HK-2 (cell line): ENCODE data around the gene ARHGAP20.

Source experiments
- DNase-seq: peaks from one replicate; pipeline ENCODE4 v3.0.0-alpha.2; 2018; ENCODE audit not compliant: unreplicated experiment

Gene ARHGAP20

GRCh38 chr11:110614031-110614430 is 98.2 kb downstream of the ARHGAP20 start:
- no peak for DNase-seq

DNA sequence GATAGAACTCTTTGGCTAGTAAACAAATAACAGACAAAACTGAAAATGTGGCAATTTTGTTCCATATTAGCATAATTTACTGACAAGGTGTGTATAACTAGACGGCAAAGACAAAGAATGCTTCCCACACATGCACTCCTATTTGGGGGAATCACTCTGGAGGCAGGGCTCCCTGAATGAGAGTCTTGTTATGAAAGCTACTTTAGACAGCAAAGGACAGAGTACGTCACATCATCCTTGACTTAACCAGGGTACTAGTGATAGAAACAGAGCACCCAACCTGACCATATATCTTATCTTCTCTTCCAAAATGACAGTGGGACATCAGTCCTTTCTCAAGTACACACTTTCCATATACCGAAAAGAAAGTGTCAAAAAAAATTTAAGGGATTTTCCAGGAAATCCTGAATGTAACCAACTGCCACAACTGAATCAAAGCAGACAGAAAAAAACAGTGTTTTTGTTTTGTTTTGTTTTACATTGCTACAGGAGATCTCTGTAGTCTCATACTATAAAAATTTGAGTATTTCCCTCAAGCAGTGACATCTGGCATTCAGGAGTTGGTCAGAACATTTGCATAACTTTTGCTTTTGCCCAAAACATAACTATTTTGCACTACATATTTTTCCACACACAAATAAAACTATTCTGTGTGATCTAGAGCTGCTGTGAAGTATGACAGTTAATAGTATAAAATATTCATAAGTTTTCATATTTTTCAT is 98.9 kb downstream of the ARHGAP20 start:
- no peak for DNase-seq

GRCh38 chr11:110606415-110606814 is 105.8 kb downstream of the ARHGAP20 start:
- DNase-seq: no peak

DNA sequence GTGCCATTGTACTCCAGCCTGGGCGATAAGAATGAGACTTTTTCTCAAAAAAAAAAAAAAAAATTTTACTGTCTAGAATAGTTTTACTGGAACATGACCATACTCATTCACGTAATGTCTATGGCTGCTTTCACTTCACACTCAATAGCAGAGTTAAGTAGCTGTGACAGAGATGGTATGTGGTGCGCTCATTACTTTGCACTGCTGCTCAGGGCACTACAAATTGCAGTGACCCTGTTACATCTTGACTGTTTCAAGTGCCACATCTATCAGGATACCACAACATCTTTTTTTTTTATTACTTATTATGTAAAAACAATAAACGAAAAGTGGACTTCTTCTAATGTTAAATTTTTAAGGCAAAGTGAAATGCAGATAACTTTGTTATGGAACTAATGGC is 110.3 kb downstream of the ARHGAP20 start:
- no peak for DNase-seq

GRCh38 chr11:110600322-110600721 is 111.9 kb downstream of the ARHGAP20 start:
- no peak for DNase-seq

DNA sequence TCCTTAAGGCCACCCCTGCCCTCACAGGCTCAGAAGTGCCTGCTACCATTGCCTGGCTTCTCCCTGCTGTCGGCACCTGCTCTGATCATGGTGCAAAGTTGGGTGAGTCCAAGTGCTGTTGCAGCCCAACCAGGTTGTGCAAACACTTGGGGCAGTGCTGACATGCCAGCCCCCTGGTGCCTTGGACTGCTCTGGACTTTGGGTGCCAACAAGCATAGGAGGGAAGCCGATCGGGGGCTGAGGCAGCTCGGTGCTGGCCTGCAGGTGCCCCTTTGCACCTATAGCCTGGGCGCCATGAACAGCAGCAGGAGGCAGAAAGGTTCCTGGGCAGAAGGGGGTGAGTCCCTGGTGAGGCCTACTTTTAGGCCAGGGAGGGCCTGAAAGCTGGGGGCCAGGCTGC is 113.0 kb downstream of the ARHGAP20 start:
- no peak for DNase-seq

DNA sequence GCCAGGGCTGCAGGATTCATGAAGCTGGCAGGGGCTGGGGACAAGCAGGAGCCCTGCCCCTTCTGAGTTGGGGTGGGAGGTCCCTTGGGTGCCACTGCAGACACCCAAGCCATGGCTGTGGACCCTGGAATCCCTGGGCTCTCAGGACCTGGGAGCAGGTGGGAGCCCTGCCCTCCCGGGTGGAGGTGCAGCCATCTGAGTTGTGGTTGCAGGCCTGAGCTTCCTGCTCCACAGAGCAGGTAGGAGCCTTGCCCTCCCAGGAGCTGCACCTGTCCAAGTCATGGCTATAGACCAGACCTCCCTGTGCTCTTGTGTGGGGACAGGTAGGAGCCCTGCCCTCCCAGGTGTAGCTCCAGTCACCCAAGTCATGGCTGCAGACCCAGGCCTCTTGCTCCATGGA is 113.5 kb downstream of the ARHGAP20 start:
- DNase-seq: no peak

GRCh38 chr11:110587972-110588371 is 124.3 kb downstream of the ARHGAP20 start:
- no peak for DNase-seq

DNA sequence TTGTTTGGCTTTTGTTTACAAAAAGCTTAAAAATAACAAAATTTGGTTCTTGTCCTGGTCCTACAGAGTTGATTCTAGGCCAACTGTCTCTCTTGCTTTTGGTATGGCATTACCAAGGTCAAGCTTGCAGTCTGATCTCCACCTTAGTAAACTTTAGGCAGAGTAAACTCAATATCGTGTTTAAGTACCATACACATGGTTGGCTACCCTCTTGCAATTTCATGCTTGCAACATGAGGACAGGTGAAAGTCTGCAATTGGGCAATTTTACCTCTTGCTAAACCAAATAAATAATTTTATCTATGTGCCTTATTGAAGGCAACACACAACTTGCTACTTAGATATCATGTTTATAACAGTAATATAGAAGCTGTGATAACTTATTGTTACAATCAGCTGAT is 125.1 kb downstream of the ARHGAP20 start:
- DNase-seq: no peak

GRCh38 chr11:110584150-110584549 is 128.1 kb downstream of the ARHGAP20 start:
- DNase-seq: no peak

- DNase-seq: no peak
Observed at GRCh38 chr11:110582728-110583432, 129.4 kb downstream of the ARHGAP20 start.

DNA sequence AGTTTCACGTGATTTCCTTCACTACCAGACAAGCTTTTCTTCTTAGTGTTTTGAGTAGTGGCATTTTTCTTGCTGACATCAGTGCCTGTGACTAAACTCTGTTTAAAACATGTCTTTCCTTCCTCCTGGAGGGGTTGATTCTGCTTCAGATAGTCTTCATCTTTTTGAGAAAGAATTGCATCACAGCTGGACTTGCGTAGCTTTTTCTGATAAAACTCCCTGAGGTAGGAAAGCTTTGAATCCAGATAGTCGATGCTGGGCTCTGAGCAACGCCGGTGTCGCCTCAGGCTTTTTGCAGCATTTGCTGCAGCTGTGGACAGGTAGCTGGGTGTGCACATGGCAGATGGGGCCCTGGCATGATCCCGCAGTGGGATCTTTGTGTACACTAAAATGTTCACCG is 131.7 kb downstream of the ARHGAP20 start:
- no peak for DNase-seq

DNA sequence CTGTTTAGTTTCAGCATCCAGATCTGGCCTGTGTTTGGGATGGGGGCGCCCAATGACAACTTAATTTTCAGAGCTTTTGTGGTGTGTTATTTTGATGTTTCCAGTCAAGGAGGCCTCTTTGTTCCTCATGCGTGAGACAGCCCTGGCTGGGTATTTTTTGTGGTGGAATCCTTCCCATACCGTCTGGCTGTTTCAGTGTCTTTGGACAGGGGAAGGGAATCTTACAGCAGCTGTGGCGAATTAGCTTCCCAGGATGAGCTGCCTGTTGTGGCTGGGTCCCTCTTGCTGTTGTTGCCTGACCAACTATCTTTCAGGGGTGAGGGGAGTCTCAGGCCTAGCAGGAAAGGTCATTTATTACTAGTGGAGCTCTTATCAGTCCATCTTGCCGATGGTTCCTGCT is 138.8 kb downstream of the ARHGAP20 start:
- no peak for DNase-seq

DNA sequence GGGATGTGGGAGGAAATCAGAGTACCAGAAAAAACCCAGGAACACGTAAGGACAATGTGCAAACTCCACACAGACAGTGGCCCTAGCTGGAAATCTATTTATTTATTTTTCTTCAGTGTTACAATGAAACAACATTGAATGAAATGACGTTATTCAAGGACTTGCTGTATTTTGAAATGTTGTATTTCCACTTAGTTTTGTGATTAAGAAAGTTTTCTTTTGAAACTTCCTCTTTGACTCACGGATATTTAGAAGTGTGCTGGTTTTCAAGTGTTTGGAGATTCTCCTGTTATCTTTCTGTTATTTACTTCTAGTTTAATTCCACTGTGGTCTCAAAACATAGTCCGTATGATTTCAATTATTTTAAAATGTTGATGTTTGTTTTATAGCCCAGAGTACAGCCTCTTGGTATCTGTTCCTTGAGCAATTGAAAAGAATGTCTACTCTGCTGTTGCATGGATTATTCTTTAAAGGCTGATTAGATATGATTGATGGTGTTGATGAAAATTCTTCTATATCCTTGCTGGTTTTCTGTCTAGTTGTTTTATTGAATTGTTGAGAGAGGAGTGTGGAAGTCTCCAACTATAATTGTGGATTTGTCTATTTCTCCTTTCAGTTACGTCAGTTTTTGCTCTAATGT is 141.0 kb downstream of the ARHGAP20 start:
- DNase-seq: no peak

- no peak for DNase-seq
Observed at GRCh38 chr11:110566577-110566976, 145.7 kb downstream of the ARHGAP20 start.

GRCh38 chr11:110565357-110566336 is 146.6 kb downstream of the ARHGAP20 start:
- no peak for DNase-seq

GRCh38 chr11:110564676-110565356 is 147.4 kb downstream of the ARHGAP20 start:
- no peak for DNase-seq

- DNase-seq: no peak
Observed at GRCh38 chr11:110544779-110545178, 167.5 kb downstream of the ARHGAP20 start.

GRCh38 chr11:110538154-110538553 is 174.1 kb downstream of the ARHGAP20 start:
- no peak for DNase-seq

GRCh38 chr11:110530900-110531741 is 181.1 kb downstream of the ARHGAP20 start:
- no peak for DNase-seq
